Mammary epithelial cell (primary cell): ENCODE results near the gene IDNK.
"Not testable (repeated sequence)": the region's sequence is repeated elsewhere in the genome, so short reads cannot be mapped to it uniquely, and the experiment has no call there.

Experiments used
- EZH2 ChIP-seq: IDR thresholded peaks from 2 replicates; pipeline ENCODE4 v1.6.1; 2012; ENCODE audit warnings: low read length, inconsistent platforms, borderline replicate concordance
- TF ChIP-seq, protein P1 (sequence below), 2 donors: IDR thresholded peaks in 1 of 2; conservative IDR thresholded peaks in 1 of 2; 2 replicates each; pipeline ENCODE4 v1.5.1; 2011 to 2012; ENCODE audit warnings: inconsistent platforms in 2 of 2, low read length in 2 of 2, mild to moderate bottlenecking in 2 of 2, control low read depth in 1 of 2, low read depth in 1 of 2; ENCODE audit not compliant: insufficient read depth in 1 of 2; ENCODE audit errors: extremely low read depth in 1 of 2

DNA sequence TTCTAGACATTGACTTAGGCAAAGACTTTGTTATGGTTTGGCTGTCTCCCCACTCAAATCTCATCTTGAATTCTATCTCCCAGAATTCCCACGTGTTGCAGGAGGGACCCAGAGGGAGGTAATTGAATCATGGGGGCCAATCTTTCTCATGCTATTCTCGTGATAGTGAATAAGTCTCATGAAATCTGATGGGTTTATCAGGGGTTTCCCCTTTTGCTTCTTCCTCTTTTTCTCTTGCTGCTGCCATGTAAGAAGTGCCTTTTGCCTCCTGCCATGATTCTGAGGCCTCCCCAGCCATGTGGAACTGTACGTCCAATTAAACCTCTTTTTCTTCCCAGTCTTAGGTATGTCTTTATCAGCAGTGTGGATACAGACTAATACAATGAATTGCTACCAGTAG is 15.3 kb upstream of the IDNK start:
- TF ChIP-seq, protein P1, sequence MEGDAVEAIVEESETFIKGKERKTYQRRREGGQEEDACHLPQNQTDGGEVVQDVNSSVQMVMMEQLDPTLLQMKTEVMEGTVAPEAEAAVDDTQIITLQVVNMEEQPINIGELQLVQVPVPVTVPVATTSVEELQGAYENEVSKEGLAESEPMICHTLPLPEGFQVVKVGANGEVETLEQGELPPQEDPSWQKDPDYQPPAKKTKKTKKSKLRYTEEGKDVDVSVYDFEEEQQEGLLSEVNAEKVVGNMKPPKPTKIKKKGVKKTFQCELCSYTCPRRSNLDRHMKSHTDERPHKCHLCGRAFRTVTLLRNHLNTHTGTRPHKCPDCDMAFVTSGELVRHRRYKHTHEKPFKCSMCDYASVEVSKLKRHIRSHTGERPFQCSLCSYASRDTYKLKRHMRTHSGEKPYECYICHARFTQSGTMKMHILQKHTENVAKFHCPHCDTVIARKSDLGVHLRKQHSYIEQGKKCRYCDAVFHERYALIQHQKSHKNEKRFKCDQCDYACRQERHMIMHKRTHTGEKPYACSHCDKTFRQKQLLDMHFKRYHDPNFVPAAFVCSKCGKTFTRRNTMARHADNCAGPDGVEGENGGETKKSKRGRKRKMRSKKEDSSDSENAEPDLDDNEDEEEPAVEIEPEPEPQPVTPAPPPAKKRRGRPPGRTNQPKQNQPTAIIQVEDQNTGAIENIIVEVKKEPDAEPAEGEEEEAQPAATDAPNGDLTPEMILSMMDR (conservative IDR thresholded peaks at IDR 0.05 in 1 of 2, IDR thresholded peaks at IDR 0.05 in 1 of 2; ENCODE audit: extremely low read depth in 1 of 2, insufficient read depth in 1 of 2, low read depth in 1 of 2, low read length in 2 of 2), result not testable (repeated sequence)
- not testable (repeated sequence) for TF ChIP-seq EZH2
